Caco-2 (cell line): Measurements from ENCODE around the gene AK5. TPM values are rescaled to one million over a fixed set of nuclear protein-coding genes. Genes with fewer than 3 reads are reported as not detected.

ENCODE experiments used
- BruUV-seq: library from RNA; stranded (reverse); fragments of 400-500 nt; replicated peaks from 2 replicates; lab custom pipeline; 2021; lab: Mats Ljungman, UMichigan
- CTCF ChIA-PET: fragments of 300-600 bp; sonication (Branson Sonifier 250); formaldehyde crosslinking; loops from one replicate; lab custom pipeline; 2022; ENCODE audit warnings: antibody characterized with exemption; lab: Charles Lee
- POLR2A ChIA-PET: fragments of 300-600 bp; sonication (Branson Sonifier 250); formaldehyde crosslinking; loops from one replicate; lab custom pipeline; 2022; ENCODE audit warnings: antibody characterized with exemption; lab: Charles Lee
- DNase-seq, 2 experiments: peaks; one replicate each; pipeline versions ENCODE4 v3.0.0 to v3.0.0-alpha.2; 2020 to 2022
- H3K27me3 ChIP-seq: replicated peaks from 2 replicates; pipeline ENCODE4 v1.6.0; 2011; ENCODE audit warnings: low read length; ENCODE audit not compliant: control insufficient read depth, insufficient read depth
- H3K36me3 ChIP-seq: 2 replicates; pipeline ENCODE4 v1.5.1; 2011; ENCODE audit warnings: low read length; ENCODE audit not compliant: control insufficient read depth, insufficient read depth
- H3K4me1 ChIP-seq: fragments of 250-450 bp; sonication (Bioruptor Pico); 2 replicates; pipeline ENCODE4 v1.5.1; 2020; ENCODE audit warnings: mild to moderate bottlenecking
- H3K4me3 ChIP-seq: 2 replicates; pipeline ENCODE4 v1.5.1; 2011; ENCODE audit warnings: low read depth, mild to moderate bottlenecking, control low read depth, low read length
- H3K9me3 ChIP-seq: fragments of 250-450 bp; sonication (Bioruptor Pico); 2 replicates; pipeline ENCODE4 v1.5.1; 2020; ENCODE audit warnings: mild to moderate bottlenecking, moderate library complexity
- H3K27ac Mint-ChIP-seq: one replicate; pipeline ENCODE4 v1.8.0; 2022; ENCODE audit warnings: mixed read lengths; ENCODE audit not compliant: unreplicated experiment
- H3K27me3 Mint-ChIP-seq: one replicate; pipeline ENCODE4 v1.8.0; 2022; ENCODE audit warnings: mixed read lengths; ENCODE audit not compliant: insufficient read depth, unreplicated experiment
- H3K36me3 Mint-ChIP-seq: one replicate; pipeline ENCODE4 v1.8.0; 2022; ENCODE audit warnings: mild to moderate bottlenecking, mixed read lengths; ENCODE audit not compliant: insufficient read depth, unreplicated experiment
- H3K4me1 Mint-ChIP-seq: one replicate; pipeline ENCODE4 v1.8.0; 2022; ENCODE audit warnings: low read depth, mixed read lengths; ENCODE audit not compliant: unreplicated experiment
- H3K4me3 Mint-ChIP-seq: one replicate; pipeline ENCODE4 v1.8.0; 2022; ENCODE audit warnings: mild to moderate bottlenecking, moderate library complexity, mixed read lengths; ENCODE audit not compliant: unreplicated experiment
- H3K9me3 Mint-ChIP-seq: one replicate; pipeline ENCODE4 v1.8.0; 2022; ENCODE audit warnings: mixed read lengths; ENCODE audit not compliant: unreplicated experiment
- intact Hi-C: fragments of 100-400 bp; cut with micrococcal nuclease; formaldehyde crosslinking; loops from one replicate; pipeline ENCODE4 v1.10.0; 2022; ENCODE audit not compliant: unreplicated experiment
- total RNA-seq: library from RNA; stranded (reverse); gene quantifications from 2 replicates; pipeline ENCODE4 v1.2.3, GENCODE V29; 2022
- TF ChIP-seq, protein P1 (sequence below), 2 experiments: fragments of 200-600 bp in 1 of 2; IDR thresholded peaks; 1 replicate in 1 of 2; 2 replicates in 1 of 2; pipeline versions ENCODE4 v1.5.1 to v1.8.0; 2011 to 2022; ENCODE audit warnings: antibody characterized with exemption in 1 of 2, control low read depth in 1 of 2, inconsistent platforms in 1 of 2, low read depth in 1 of 2, low read length in 1 of 2, mild to moderate bottlenecking in 1 of 2, moderate library complexity in 1 of 2; ENCODE audit not compliant: insufficient read depth in 1 of 2, severe bottlenecking in 1 of 2, unreplicated experiment in 1 of 2

Gene AK5
- total RNA-seq, 1 experiment from 2014 or later, result not detected

DNA sequence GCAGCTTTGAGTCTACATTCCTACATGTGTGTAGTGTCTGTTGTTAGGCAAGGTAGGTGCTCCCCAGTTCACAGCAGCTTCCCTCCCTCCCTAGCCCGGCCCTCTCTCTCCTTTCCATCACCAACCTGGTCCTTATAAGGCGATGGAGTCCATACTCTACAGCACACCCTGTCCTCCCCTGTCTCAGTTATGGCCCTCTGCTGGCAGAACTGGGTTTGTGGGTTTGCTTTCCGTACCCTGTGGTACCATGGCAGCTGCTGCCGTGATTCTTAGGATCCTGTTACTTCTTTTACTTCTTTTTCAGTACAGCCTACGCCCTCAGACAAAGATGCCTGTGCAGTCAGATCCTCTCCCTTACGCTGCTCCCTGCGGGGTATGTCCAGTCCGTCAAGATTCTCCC is 31.7 kb downstream of the AK5 start:
- CTCF ChIA-PET, result no interaction called here
- Mint-ChIP-seq H3K9me3 (no peaks in the 10 kb centered on the region), H3K36me3 (no peaks in the 10 kb centered on the region), H3K4me1 (no peaks in the 10 kb centered on the region), H3K27me3 (no peaks in the 10 kb centered on the region), H3K27ac (no peak overlapping the region), H3K4me3 (no peak overlapping the region)
- peak; percentile 28 to 34 for DNase-seq
- TF ChIP-seq, protein P1, sequence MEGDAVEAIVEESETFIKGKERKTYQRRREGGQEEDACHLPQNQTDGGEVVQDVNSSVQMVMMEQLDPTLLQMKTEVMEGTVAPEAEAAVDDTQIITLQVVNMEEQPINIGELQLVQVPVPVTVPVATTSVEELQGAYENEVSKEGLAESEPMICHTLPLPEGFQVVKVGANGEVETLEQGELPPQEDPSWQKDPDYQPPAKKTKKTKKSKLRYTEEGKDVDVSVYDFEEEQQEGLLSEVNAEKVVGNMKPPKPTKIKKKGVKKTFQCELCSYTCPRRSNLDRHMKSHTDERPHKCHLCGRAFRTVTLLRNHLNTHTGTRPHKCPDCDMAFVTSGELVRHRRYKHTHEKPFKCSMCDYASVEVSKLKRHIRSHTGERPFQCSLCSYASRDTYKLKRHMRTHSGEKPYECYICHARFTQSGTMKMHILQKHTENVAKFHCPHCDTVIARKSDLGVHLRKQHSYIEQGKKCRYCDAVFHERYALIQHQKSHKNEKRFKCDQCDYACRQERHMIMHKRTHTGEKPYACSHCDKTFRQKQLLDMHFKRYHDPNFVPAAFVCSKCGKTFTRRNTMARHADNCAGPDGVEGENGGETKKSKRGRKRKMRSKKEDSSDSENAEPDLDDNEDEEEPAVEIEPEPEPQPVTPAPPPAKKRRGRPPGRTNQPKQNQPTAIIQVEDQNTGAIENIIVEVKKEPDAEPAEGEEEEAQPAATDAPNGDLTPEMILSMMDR (IDR thresholded peaks at IDR 0.05; ENCODE audit: insufficient read depth in 1 of 2, low read depth in 1 of 2, low read length in 1 of 2, severe bottlenecking in 1 of 2, unreplicated experiment in 1 of 2), result peak; percentile 13 to 45
- Histone ChIP-seq H3K27me3 (no peaks in the 10 kb centered on the region), H3K36me3 (no peaks in the 10 kb centered on the region), H3K4me1 (no peaks in the 10 kb centered on the region), H3K4me3 (no peak overlapping the region), H3K9me3 (no peaks in the 10 kb centered on the region)
- POLR2A ChIA-PET, result no interaction called here
- intact Hi-C loops, result no loop called here
- no TSS peak for BruUV-seq

DNA sequence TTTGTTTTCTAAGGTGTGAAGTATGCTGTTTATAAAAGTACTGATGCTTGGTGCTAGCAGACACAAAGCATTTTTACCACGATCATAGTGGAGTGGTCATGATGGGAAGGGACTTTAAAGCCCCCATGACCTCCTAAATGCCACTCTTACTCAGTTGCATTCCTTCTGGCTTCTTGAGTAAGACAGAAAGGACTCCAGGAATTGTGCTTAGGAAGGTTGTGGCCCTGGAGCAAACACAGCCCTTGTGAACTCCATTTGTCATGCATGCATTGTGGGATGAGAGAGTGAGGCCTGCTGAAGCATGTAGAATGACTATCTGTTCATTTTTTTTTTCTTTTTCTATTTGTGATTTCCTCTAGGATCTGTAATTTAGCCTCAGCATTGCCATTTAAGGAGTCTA is 34.2 kb downstream of the AK5 start:
- H3K4me1 Mint-ChIP-seq, result no peaks in the 10 kb centered on the region
- Histone ChIP-seq H3K36me3 (no peaks in the 10 kb centered on the region), H3K4me1 (no peaks in the 10 kb centered on the region), H3K27me3 (no peaks in the 10 kb centered on the region), H3K9me3 (no peaks in the 10 kb centered on the region), H3K4me3 (no peak overlapping the region)
- intact Hi-C loops, result no loop called here
- ChIA-PET POLR2A (no interaction called here), CTCF (no interaction called here)
- no peak overlapping the region for H3K4me3 Mint-ChIP-seq
- H3K27ac Mint-ChIP-seq, result no peak overlapping the region
- no peaks in the 10 kb centered on the region for H3K36me3 Mint-ChIP-seq
- no TSS peak for BruUV-seq
- no peak for DNase-seq
- no peaks in the 10 kb centered on the region for H3K27me3 Mint-ChIP-seq
- no peaks in the 10 kb centered on the region for H3K9me3 Mint-ChIP-seq
- TF ChIP-seq, protein P1 (IDR thresholded peaks at IDR 0.05; ENCODE audit: insufficient read depth in 1 of 2, low read depth in 1 of 2, low read length in 1 of 2, severe bottlenecking in 1 of 2, unreplicated experiment in 1 of 2), result no peak

DNA sequence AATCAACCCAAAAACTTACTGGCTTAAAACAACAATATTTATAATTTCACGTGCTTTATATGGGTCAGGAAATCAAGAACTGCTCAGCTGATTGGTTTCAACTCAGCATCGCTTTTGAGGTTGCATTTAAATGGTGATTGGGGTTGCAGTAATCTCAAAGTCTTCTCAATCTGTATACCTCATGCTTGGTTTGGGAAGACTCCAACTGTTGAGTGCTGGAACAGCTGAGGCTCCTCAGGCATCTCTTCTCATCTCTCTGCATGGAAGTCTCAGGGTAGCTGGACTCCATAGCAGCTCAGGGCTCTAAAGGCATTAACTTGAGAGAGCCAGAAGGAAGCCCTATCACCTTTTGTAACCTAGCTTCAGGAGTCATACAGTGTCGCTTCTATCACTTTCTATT is 35.1 kb downstream of the AK5 start:
- POLR2A ChIA-PET, result no interaction called here
- Mint-ChIP-seq H3K4me3 (no peak overlapping the region), H3K9me3 (no peaks in the 10 kb centered on the region), H3K27ac (no peak overlapping the region), H3K27me3 (no peaks in the 10 kb centered on the region), H3K36me3 (no peaks in the 10 kb centered on the region), H3K4me1 (no peaks in the 10 kb centered on the region)
- Histone ChIP-seq H3K9me3 (no peaks in the 10 kb centered on the region), H3K27me3 (no peaks in the 10 kb centered on the region), H3K4me1 (no peaks in the 10 kb centered on the region; the same call in 1 of the 2 replicates), H3K4me3 (no peak overlapping the region), H3K36me3 (no peaks in the 10 kb centered on the region)
- no TSS peak for BruUV-seq
- CTCF ChIA-PET, result no interaction called here
- intact Hi-C loops, result no loop called here
- no peak for DNase-seq
- TF ChIP-seq, protein P1 (IDR thresholded peaks at IDR 0.05; ENCODE audit: insufficient read depth in 1 of 2, low read depth in 1 of 2, low read length in 1 of 2, severe bottlenecking in 1 of 2, unreplicated experiment in 1 of 2), result no peak
